Stimulated activated CD8-positive, alpha-beta memory T cell treated with anti-CD3 and anti-CD28 coated beads, Interleukin-15, amount 100 ng/mL, for 48 hours (primary cell): ENCODE data around the gene ASXL1.

Source experiments
- DNase-seq, 2 donors: peaks; one replicate each; pipeline ENCODE4 v3.0.0-alpha.2; 2020; ENCODE audit warnings: low read depth in 2 of 2

The ASXL1 gene

DNA sequence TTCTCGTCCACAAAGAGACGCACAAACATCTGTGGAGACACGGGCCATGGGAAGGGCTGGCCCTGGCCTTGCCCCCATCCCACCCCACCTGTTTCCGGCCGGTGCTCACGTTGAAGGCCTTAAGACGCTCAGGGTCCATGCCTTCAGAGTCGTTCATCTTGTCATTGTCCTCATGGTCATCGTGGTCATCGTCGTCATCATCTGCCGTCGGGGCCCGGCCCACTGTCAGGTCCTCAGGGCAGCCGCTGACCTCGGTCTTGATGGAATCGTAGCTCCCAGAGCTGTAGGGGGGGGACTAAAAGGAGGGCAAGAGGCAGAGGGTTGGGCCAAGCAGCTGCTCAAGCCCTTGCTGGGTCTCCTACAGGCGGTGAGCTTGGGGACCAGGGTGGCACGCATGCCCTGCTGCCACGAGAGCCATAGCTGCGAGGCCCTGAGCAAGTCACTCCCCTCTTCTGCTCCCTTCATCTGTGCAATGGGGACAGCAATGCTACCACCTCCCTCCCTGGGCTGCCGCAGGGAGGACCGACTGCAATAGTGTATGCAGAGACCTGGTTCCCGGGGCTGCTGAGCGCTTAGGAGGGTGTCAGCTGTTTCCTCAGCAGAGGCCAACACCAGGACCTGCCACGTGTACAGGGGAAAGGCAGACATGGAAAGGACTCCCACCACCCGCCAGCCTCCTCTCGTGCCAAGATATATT, 95.5 kb downstream of the ASXL1 start:
- DNase-seq, result no peak

- DNase-seq, result no peak
Observed at GRCh38 chr20:32454164-32455145, 96.3 kb downstream of the ASXL1 start.

GRCh38 chr20:32455171-32455900, 97.2 kb downstream of the ASXL1 start:
- no peak for DNase-seq

- no peak for DNase-seq
Observed at GRCh38 chr20:32455901-32456701, 98.0 kb downstream of the ASXL1 start.

DNA sequence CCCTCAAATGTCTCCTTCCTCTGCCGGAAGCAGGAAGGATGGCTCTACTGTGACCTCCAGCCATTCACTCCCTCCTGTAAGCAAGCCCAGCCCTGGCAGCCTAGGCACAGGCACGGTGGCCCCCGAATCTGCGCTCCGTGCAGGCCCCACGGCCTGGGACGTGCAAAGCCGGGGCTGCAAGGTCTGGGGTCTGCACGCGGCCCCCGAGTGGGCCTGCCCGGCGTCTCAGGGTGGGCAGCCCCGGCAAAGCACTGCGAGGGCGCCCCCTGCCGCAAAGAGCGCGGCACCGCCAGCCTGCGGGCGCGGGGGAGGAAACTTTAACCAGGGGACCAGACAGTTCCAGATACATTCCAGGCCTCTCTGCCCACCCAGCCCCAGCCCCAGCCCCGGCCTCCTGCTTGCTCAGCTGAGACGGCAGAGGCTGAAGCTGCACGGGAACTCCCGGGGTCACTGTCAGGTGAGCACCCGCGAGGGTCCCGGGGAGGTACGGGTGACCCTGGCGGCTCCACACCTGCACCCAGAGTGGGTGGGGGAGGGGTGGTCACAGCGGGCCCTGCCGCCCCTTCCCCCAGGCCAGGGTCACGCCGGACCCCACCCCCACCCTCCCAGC, 98.8 kb downstream of the ASXL1 start:
- DNase-seq, result no peak

GRCh38 chr20:32457479-32457986, 99.4 kb downstream of the ASXL1 start:
- no peak for DNase-seq

- DNase-seq, result no peak
Observed at GRCh38 chr20:32458061-32458836, 100.1 kb downstream of the ASXL1 start.

GRCh38 chr20:32458837-32459220, 100.7 kb downstream of the ASXL1 start:
- DNase-seq, result no peak

- DNase-seq, result no peak
Observed at GRCh38 chr20:32460231-32460630, 102.1 kb downstream of the ASXL1 start.

- no peak for DNase-seq
Observed at GRCh38 chr20:32460683-32461320, 102.7 kb downstream of the ASXL1 start.

DNA sequence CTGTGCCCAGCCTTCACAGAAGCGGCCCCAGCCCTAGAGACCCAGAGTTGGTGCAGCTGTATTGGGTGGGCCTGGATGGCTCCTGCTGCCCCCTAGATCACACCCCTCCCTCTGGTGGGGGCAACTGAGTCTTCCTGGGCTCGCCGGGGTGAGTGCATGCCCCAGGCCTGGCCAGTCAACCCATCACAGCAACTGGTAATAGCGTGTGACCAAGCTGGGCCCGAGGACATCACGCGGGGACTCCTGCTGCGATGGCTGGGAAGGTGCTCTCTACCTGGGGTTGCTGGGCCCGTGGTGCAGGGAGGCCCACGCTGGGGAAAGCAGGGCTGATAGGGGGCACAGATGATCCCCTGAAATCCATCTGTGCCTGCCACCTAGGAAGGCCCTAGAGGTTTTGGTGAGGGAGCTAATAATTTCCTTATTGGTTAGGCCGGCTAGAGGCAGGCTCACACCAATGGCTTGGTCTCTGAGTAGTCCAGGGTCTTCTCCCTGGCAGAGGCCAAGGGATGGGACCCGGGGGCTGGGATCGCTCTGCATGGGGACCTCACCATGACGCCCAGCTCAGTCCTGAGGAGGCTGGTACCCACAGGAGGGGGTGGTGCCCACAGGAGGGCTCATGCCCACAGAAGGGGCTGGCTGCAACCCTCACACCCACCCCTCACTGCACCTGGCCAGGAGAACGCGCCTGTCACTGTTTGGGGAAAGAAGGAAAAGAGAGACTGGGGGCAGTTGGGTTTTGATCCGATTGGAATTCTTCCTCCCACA, 103.9 kb downstream of the ASXL1 start:
- no peak for DNase-seq

DNA sequence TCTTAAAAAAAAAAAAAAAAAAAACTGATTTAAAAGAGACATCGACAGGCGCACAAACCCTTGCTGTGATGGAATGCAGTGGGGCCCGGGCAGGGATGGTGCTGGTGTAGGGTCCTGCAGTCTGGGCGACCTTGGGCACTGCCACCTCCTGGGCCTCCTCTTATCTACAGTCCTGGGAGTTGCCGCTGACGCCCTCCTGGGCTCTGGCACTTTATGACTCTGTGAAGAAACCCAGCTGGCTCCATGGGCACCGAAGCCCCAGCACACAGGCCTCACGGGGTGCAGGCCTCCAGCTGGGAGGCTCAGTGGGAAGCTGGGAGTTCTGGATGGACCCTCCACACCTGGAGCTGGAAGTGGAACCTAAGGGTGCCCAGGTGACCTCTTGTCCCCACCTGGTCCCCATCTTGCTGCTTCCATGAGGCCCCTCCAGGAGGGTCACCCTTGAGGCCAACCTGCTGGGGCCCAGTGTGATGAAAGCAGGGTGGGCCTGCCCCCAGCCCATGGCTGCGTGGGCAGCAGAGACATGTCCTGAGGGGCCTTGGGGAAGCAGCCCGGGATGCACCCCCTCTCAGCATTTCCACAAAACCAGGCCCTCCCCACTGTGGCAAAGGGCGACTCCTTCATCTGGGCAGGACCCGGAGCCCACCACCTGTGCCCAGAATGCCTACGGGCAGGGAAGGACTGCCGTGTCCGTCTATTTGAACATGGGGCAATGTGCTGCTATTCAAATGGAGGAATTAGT, 104.9 kb downstream of the ASXL1 start:
- DNase-seq, result no peak

DNA sequence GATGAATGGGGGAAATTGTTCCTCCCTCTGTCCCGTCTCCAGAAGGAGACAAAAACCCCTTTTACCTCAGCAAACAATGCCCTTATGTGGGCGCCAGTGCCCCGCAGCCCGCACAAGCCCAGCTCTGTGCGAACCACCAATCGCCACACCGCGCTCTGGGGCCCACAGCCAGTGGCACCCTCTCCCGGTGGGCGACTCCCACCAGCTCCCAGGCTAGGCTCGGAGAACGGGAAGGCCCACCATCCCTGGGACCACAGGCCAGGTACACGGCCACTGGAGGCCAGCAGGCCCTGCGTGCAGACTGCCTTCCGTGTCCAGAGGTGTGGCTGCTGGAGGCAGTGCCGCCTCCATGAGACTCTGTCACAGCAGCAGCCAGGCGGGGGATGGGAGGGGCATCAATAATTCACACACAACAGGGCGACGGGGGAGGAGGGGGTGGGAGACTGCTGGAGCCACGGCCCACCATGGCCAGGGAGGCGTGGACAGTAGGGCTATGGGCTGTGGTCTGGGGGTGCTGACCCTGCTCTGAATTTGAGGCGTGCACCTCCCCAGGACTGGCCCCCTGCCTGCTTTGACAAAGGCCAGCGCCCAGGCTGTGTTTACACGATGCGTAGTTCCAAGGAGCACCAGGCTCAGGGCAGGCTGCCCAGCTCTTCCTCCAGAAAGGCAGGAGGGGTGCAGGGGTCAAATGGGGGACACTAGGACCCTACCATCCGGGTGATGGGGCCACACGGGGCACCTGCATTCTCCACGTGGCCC, 105.7 kb downstream of the ASXL1 start:
- no peak for DNase-seq

DNA sequence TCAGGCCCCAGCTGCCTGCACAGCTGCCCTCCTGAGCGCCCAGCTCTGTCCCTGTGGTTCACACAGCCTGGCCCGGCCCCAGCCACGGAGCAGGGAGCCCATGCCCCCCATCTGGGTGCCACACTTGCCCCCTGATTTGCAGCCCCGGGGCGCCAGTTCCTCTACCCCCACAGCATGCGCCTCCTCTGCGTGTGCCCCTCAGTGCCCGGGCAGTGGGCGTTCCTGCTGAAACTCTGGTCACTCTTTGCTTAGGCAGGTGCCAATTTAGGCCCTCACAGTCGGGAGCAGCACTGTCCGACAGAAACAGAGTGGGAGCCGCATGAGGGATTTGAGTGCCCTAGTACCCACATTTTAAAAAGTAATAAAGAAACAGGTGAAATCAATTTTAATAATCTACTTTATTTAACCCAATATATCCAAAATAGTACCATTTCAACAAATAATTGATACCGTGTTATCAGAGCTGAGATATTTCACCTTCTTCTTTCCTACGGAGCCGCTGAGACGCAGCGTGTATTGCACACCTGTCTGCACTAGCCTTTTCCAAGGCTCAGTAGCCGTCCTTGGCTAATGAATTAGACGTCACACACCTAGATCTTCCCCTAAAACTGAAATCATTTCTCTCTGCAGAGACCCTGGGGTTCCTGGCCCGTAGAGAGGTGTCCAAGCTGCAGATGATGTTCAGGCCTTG, 106.4 kb downstream of the ASXL1 start:
- DNase-seq, result no peak

DNA sequence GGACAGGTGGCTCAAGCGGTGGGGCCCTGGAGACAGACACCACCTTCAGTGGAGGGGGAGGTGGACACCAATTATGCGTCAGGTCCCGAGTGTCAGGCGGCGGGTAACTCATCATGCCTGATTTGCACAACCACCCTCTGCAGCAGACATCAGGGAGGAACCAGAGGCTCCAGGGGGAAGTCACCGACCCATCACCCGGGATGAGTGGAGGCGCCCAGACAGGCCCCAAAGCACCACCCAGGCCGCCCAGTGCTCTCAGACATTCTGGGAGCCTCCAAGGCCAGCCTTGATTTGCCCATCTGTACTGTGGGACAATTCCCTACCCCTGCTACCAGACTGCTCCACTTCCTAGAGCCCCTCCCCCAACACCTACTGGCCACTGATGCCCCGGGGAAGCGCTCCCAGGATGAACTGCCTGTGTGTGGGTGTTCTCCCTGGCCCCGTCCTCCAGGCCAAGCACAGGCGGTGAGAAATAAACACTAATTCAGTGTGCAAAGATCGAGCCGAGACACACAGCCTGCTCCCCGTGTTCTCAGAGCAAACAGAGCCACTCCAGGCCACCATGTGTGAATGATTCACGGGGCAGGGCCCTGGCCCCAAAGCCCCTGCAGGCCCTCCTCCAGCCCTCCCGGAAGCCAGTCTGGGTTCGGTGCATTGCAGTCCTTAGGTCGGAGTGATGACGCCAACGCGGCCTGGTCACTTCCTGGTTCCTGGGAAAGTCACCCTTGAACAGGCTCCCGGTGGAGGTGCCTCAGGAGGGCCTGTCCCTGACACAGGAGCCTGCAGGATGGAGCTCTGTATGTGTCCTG, 107.2 kb downstream of the ASXL1 start:
- DNase-seq, result no peak
